Measurements from ENCODE around the gene GSG1L. TPM values are rescaled to one million over a fixed set of nuclear protein-coding genes. Genes with fewer than 3 reads are reported as not detected.

The GSG1L gene
- total RNA-seq, 4 donors from 2014 or later, result not detected

- TF ChIP-seq CTCF (IDR thresholded peaks at IDR 0.05; ENCODE audit: low read depth), result no peak
Measured at GRCh38 chr16:27771201-27771910, 292.2 kb downstream of the GSG1L start.

DNA sequence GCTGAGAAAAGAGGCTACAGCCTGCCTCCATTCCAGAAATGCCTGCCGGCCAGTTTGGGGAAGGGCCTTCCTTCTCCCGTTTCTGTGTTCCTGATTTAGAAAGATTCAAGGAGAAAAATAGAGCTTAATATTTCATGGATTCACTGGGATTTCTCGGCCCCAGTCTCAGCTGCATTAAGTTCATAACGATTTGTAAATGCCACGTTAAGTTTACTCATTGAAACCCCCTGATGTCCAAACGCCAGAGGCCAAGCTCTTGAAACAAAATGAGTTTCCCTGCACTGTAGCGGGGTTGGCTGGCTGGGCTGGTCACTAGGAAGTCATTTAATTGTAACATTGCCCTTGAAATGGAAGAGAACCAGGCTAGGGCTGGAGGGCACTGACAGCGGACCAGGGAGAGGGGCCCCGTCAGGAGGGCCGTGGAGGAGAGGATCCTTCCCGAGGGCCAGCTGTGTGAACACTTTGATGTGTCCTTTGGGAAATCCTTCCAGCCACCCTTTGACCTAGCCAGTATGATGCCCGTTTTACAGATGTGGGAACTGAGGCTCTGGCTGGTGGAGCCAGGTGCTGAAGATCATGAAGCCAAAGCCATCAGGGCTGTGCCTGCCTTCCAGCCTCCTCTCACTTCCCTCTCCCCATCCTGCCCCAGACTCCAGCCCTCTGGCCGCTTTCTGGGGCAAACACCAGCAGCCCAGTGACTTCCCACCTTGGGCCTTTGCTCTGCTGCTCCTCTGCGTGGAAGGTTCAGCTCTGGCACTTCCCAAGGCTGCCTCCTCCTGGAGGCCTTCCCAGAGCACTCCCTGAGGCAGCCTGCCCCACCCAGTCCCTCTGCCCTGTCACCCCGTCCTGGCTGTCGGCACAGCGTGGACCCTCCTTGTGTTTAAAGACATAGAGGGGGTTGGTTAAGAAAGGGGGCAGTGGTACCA is 293.0 kb downstream of the GSG1L start:
- no peak for TF ChIP-seq CTCF (IDR thresholded peaks at IDR 0.05; ENCODE audit: low read depth)

- no peak for TF ChIP-seq CTCF (IDR thresholded peaks at IDR 0.05; ENCODE audit: low read depth)
Measured at GRCh38 chr16:27769561-27770255, 293.8 kb downstream of the GSG1L start.

DNA sequence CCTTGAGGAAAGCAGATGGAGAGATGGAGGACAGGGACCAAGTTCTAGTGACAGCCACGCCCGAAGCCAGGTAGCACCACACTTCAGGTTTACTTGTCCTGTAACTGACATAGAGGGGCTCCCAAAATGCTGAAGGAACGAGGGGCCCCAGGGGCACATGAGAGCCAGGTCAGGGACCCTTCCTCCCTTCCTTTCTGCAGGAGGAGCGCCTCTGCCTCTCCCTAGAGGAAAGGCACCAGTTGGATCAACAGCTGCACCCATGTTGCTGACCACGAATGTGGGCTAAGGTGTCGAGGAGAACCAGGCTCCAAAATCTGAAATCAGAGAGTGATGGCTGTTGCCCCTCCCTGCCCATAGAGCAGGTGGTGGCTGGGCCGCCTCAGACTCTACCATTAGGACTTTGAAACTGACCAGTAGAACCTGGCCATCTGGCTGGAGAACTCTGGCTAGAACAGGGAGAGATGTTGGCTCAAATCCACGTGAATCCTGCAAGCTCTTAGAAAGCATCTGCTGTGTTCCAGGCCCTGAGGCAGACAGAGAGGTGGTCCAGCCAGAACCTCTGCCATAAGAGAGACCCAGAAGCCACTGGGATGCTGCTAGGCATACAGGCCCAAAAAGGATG is 294.8 kb downstream of the GSG1L start:
- no peak for TF ChIP-seq CTCF (IDR thresholded peaks at IDR 0.05; ENCODE audit: low read depth)

- no peak for TF ChIP-seq CTCF (IDR thresholded peaks at IDR 0.05; ENCODE audit: low read depth)
Measured at GRCh38 chr16:27767971-27768591, 295.4 kb downstream of the GSG1L start.

GRCh38 chr16:27767081-27767480 is 296.4 kb downstream of the GSG1L start:
- no peak for TF ChIP-seq CTCF (IDR thresholded peaks at IDR 0.05; ENCODE audit: low read depth)
